Neuronal stem cell (in vitro differentiated cells): ENCODE results near the gene MED15.

Experiments used
- DNase-seq: peaks from one replicate; pipeline ENCODE4 v3.0.0-alpha.2; 2013; ENCODE audit warnings: low spot score
- H2AFZ ChIP-seq: one replicate; pipeline ENCODE4 v1.6.1; 2013; ENCODE audit warnings: mild to moderate bottlenecking, low read length, inconsistent platforms
- H2AK5ac ChIP-seq: 2 replicates; pipeline ENCODE4 v1.6.1; 2013; ENCODE audit warnings: low read depth, mild to moderate bottlenecking, inconsistent platforms, low read length, moderate library complexity, mixed read lengths
- H2BK120ac ChIP-seq: 2 replicates; pipeline ENCODE4 v1.6.1; 2013; ENCODE audit warnings: low read depth, mild to moderate bottlenecking, inconsistent platforms, low read length, moderate library complexity, mixed read lengths
- H2BK12ac ChIP-seq: one replicate; pipeline ENCODE4 v1.6.1; 2013; ENCODE audit warnings: low read length, inconsistent platforms
- H2BK15ac ChIP-seq: 2 replicates; pipeline ENCODE4 v1.6.1; 2013; ENCODE audit warnings: mild to moderate bottlenecking, low read length, inconsistent platforms, mixed read lengths
- H2BK5ac ChIP-seq: one replicate; pipeline ENCODE4 v1.6.1; 2013; ENCODE audit warnings: inconsistent platforms, mild to moderate bottlenecking, low read length, moderate library complexity
- H3K14ac ChIP-seq: one replicate; pipeline ENCODE4 v1.6.1; 2013; ENCODE audit warnings: low read length, inconsistent platforms
- H3K18ac ChIP-seq: 2 replicates; pipeline ENCODE4 v1.6.1; 2013; ENCODE audit warnings: low read length, inconsistent platforms
- H3K23ac ChIP-seq: 2 replicates; pipeline ENCODE4 v1.6.1; 2013; ENCODE audit warnings: low read depth, mild to moderate bottlenecking, mixed read lengths, low read length, inconsistent platforms; ENCODE audit not compliant: poor library complexity
- H3K27ac ChIP-seq: replicated peaks from 3 replicates; pipeline ENCODE4 v1.5.1; 2013; ENCODE audit warnings: low read length, inconsistent platforms
- H3K27me3 ChIP-seq, 3 experiments: 2 replicates each; pipeline ENCODE4 v1.6.1; 2013; ENCODE audit warnings: low read length in 3 of 3, mild to moderate bottlenecking in 2 of 3, inconsistent platforms in 1 of 3, low read depth in 1 of 3, mixed read lengths in 1 of 3, moderate library complexity in 1 of 3; ENCODE audit not compliant: control insufficient read depth in 3 of 3, insufficient read depth in 3 of 3
- H3K36me3 ChIP-seq, 2 donors: replicated peaks in 1 of 2; 2 replicates each; pipeline ENCODE4 v1.6.1; 2013; ENCODE audit warnings: low read length in 2 of 2; ENCODE audit not compliant: control insufficient read depth in 2 of 2, insufficient read depth in 2 of 2
- H3K4ac ChIP-seq: 2 replicates; pipeline ENCODE4 v1.6.1; 2013; ENCODE audit warnings: inconsistent platforms, mild to moderate bottlenecking, low read length, moderate library complexity
- H3K4me1 ChIP-seq, 2 donors: 1 replicate in 1 of 2; 2 replicates in 1 of 2; pipeline ENCODE4 v1.6.1; 2013; ENCODE audit warnings: low read length in 2 of 2, low read depth in 1 of 2; ENCODE audit not compliant: control insufficient read depth in 2 of 2, insufficient read depth in 1 of 2
- H3K4me2 ChIP-seq: one replicate; pipeline ENCODE4 v1.6.1; 2013; ENCODE audit warnings: mild to moderate bottlenecking, low read length, inconsistent platforms; ENCODE audit not compliant: insufficient read depth, poor library complexity, severe bottlenecking
- H3K4me3 ChIP-seq, 2 donors: 2 replicates each; pipeline ENCODE4 v1.5.1; 2013; ENCODE audit warnings: low read length in 2 of 2, mild to moderate bottlenecking in 2 of 2, inconsistent platforms in 1 of 2, moderate library complexity in 1 of 2
- H3K79me1 ChIP-seq: one replicate; pipeline ENCODE4 v1.6.1; 2013; ENCODE audit warnings: low read depth, mild to moderate bottlenecking, inconsistent platforms, low read length, moderate library complexity
- H3K9ac ChIP-seq: one replicate; pipeline ENCODE4 v1.6.1; 2013; ENCODE audit warnings: mild to moderate bottlenecking, low read depth, low read length, inconsistent platforms; ENCODE audit not compliant: poor library complexity
- H3K9me3 ChIP-seq, 2 donors: replicated peaks in 1 of 2; 2 replicates each; pipeline versions ENCODE3 to v1.6.1; 2013; ENCODE audit warnings: low read length in 2 of 2, mild to moderate bottlenecking in 2 of 2, inconsistent platforms in 1 of 2, low read depth in 1 of 2, mixed read lengths in 1 of 2, moderate library complexity in 1 of 2; ENCODE audit not compliant: control insufficient read depth in 2 of 2, insufficient read depth in 1 of 2
- H4K8ac ChIP-seq: one replicate; pipeline ENCODE4 v1.6.1; 2013; ENCODE audit warnings: low read depth, mild to moderate bottlenecking, inconsistent platforms, low read length, moderate library complexity
- H4K91ac ChIP-seq: one replicate; pipeline ENCODE4 v1.6.1; 2013; ENCODE audit warnings: low read length, low read depth, mild to moderate bottlenecking, inconsistent platforms; ENCODE audit not compliant: poor library complexity
- WGBS, 2 donors: extraction: QIAGEN DNeasy Blood & Tissue Kit; methylation state at CpG; one replicate each; pipeline ENCODE4 v1.1.7; 2013; ENCODE audit warnings: missing lambda C conversion rate in 2 of 2, mixed read lengths in 1 of 2; ENCODE audit not compliant: insufficient read length in 2 of 2, insufficient replicate concordance in 1 of 2; ENCODE audit errors: extremely low coverage in 2 of 2; 5-methylcytosine and 5-hydroxymethylcytosine counted together

Gene MED15

GRCh38 chr22:20486229-20486628, 21.2 kb upstream of the MED15 start:
- no peak overlapping the region for H4K91ac ChIP-seq
- no peaks in the 10 kb centered on the region for H3K4me1 ChIP-seq
- peaks cover 18 to 56% of the 10 kb centered on the region in 2 donors for H3K36me3 ChIP-seq
- H2BK5ac ChIP-seq, result no peak overlapping the region
- H3K4me2 ChIP-seq, result no peak overlapping the region
- H3K27ac ChIP-seq, result no peak overlapping the region
- no peak overlapping the region for H2BK120ac ChIP-seq
- no CpG with 5 or more reads among the region's 2 CpGs for WGBS, 2 donors
- H3K18ac ChIP-seq, result no peak overlapping the region
- no peak overlapping the region for H2BK15ac ChIP-seq
- H4K8ac ChIP-seq, result no peak overlapping the region
- H3K9me3 ChIP-seq, result peaks cover 3% of the 10 kb centered on the region in 2 donors
- H3K9ac ChIP-seq, result no peak overlapping the region
- no peak overlapping the region for H3K4ac ChIP-seq
- H3K27me3 ChIP-seq, result no peaks in the 10 kb centered on the region
- no peak overlapping the region for H3K14ac ChIP-seq
- H3K4me3 ChIP-seq, result no peak overlapping the region
- no peak overlapping the region for H3K23ac ChIP-seq
- DNase-seq, result no peak
- H2AK5ac ChIP-seq, result no peak overlapping the region
- H2BK12ac ChIP-seq, result no peak overlapping the region
- peaks cover 8% of the 10 kb centered on the region for H3K79me1 ChIP-seq
- H2AFZ ChIP-seq, result no peak overlapping the region

GRCh38 chr22:20487715-20488114, 19.7 kb upstream of the MED15 start:
- Histone ChIP-seq H2BK5ac (no peak overlapping the region), H3K18ac (no peak overlapping the region), H4K8ac (no peak overlapping the region), H2BK15ac (no peak overlapping the region), H3K23ac (no peak overlapping the region), H3K9ac (no peak overlapping the region), H3K4ac (no peak overlapping the region), H2BK120ac (no peak overlapping the region), H3K4me2 (no peak overlapping the region), H2AFZ (no peak overlapping the region), H3K27ac (no peak overlapping the region), H3K14ac (no peak overlapping the region), H3K4me1 (no peaks in the 10 kb centered on the region), H3K79me1 (peaks cover 13% of the 10 kb centered on the region), H2AK5ac (no peak overlapping the region), H3K36me3 (peaks cover 16 to 51% of the 10 kb centered on the region in 2 donors), H4K91ac (no peak overlapping the region), H3K27me3 (no peaks in the 10 kb centered on the region), H3K4me3 (no peak overlapping the region), H2BK12ac (no peak overlapping the region), H3K9me3 (peaks cover 0 to 3% of the 10 kb centered on the region in 2 donors)
- no peak for DNase-seq
- WGBS, 2 donors, result no CpG with 5 or more reads among the region's 2 CpGs

- no CpG with 5 or more reads among the region's 11 CpGs for WGBS, 2 donors
- Histone ChIP-seq H3K4me1 (no peaks in the 10 kb centered on the region), H2BK12ac (peak overlapping the region; percentile 73), H3K27ac (no peak overlapping the region), H3K27me3 (no peaks in the 10 kb centered on the region), H2BK15ac (no peak overlapping the region), H3K14ac (peak overlapping the region; percentile 89), H3K4me2 (peak overlapping the region; percentile 11), H3K36me3 (peaks cover 9 to 38% of the 10 kb centered on the region in 2 donors), H2BK120ac (no peak overlapping the region), H3K23ac (peak overlapping the region; percentile 95), H3K4ac (no peak overlapping the region), H4K8ac (no peak overlapping the region), H2AK5ac (no peak overlapping the region), H3K4me3 (peak overlapping the region in 1 of 2 donors; percentile 4), H2BK5ac (peak overlapping the region; percentile 53), H3K79me1 (peaks cover 15% of the 10 kb centered on the region), H2AFZ (no peak overlapping the region), H3K9ac (peak overlapping the region; percentile 70), H3K9me3 (peaks cover 0 to 3% of the 10 kb centered on the region in 2 donors), H4K91ac (no peak overlapping the region), H3K18ac (peak overlapping the region; percentile 38)
- DNase-seq, result no peak
Measured at GRCh38 chr22:20488946-20489345, 18.5 kb upstream of the MED15 start.

- Histone ChIP-seq H2BK12ac (no peak overlapping the region), H3K4ac (no peak overlapping the region), H3K4me1 (no peaks in the 10 kb centered on the region), H2BK120ac (no peak overlapping the region), H3K9me3 (peaks cover 0 to 3% of the 10 kb centered on the region in 2 donors), H4K91ac (no peak overlapping the region), H3K4me2 (no peak overlapping the region), H3K18ac (no peak overlapping the region), H2BK5ac (no peak overlapping the region), H3K27me3 (peaks cover 0 to 5% (median 0%) of the 10 kb centered on the region in 3 experiments), H3K27ac (no peak overlapping the region), H4K8ac (no peak overlapping the region), H2AFZ (no peak overlapping the region), H2AK5ac (no peak overlapping the region), H3K79me1 (peaks cover 20% of the 10 kb centered on the region), H3K4me3 (no peak overlapping the region), H3K23ac (peak overlapping the region; percentile 47), H3K9ac (peak overlapping the region; percentile 74), H3K14ac (no peak overlapping the region), H3K36me3 (peaks cover 9 to 28% of the 10 kb centered on the region in 2 donors), H2BK15ac (no peak overlapping the region)
- no CpG with 5 or more reads among the region's 6 CpGs for WGBS, 2 donors
- no peak for DNase-seq
Measured at GRCh38 chr22:20490183-20490940, 17.0 kb upstream of the MED15 start.
